Ishikawa (cell line): ENCODE results near the gene GMPR.

Experiments used
- CEBPB ChIP-seq: IDR thresholded peaks from 2 replicates; pipeline ENCODE4 v1.6.1; 2012
- CREB1 ChIP-seq: IDR thresholded peaks from 2 replicates; pipeline ENCODE4 v1.6.1; 2012; ENCODE audit warnings: low read depth
- EGR1 ChIP-seq: IDR thresholded peaks from 2 replicates; pipeline ENCODE4 v1.6.1; 2012
- EP300 ChIP-seq: IDR thresholded peaks from 2 replicates; pipeline ENCODE4 v1.6.1; 2012; ENCODE audit warnings: borderline replicate concordance
- FOXM1 ChIP-seq: IDR thresholded peaks from 2 replicates; pipeline ENCODE4 v1.6.1; 2012; ENCODE audit warnings: low read depth, borderline replicate concordance
- MAX ChIP-seq: IDR thresholded peaks from 2 replicates; pipeline ENCODE4 v1.6.1; 2012
- NFIC ChIP-seq: IDR thresholded peaks from 2 replicates; pipeline ENCODE4 v1.6.1; 2012
- RAD21 ChIP-seq: IDR thresholded peaks from 2 replicates; pipeline ENCODE4 v1.6.1; 2012; ENCODE audit warnings: low read depth
- REST ChIP-seq: IDR thresholded peaks from 2 replicates; pipeline ENCODE4 v1.6.1; 2012; ENCODE audit warnings: low read depth, mild to moderate bottlenecking
- TAF1 ChIP-seq: IDR thresholded peaks from 2 replicates; pipeline ENCODE4 v1.6.1; 2012; ENCODE audit warnings: low read depth, mild to moderate bottlenecking
- TCF12 ChIP-seq: IDR thresholded peaks from 2 replicates; pipeline ENCODE4 v1.6.1; 2012; ENCODE audit warnings: low read depth
- TEAD4 ChIP-seq: IDR thresholded peaks from 2 replicates; pipeline ENCODE4 v1.6.1; 2012
- USF1 ChIP-seq: IDR thresholded peaks from 2 replicates; pipeline ENCODE4 v1.6.1; 2012
- YY1 ChIP-seq: IDR thresholded peaks from 2 replicates; pipeline ENCODE4 v1.6.1; 2012; ENCODE audit warnings: low read depth
- ZBTB7A ChIP-seq: IDR thresholded peaks from 2 replicates; pipeline ENCODE4 v1.6.1; 2012; ENCODE audit warnings: low read depth

GMPR gene

GRCh38 chr6:16274885-16275589 lies 36.6 kb downstream of the GMPR start:
- TF ChIP-seq FOXM1: no peak
- TF ChIP-seq TEAD4: no peak

GRCh38 chr6:16277101-16277981 lies 39.0 kb downstream of the GMPR start:
- TF ChIP-seq TEAD4: peak; percentile 51
- TF ChIP-seq REST: no peak
- peak; percentile 68 for TF ChIP-seq RAD21
- TF ChIP-seq TAF1: no peak
- no peak for TF ChIP-seq FOXM1
- TF ChIP-seq ZBTB7A: no peak
- no peak for TF ChIP-seq EGR1

GRCh38 chr6:16278048-16278724 lies 39.8 kb downstream of the GMPR start:
- TF ChIP-seq EP300 (no peak), CREB1 (no peak), TAF1 (no peak)

GRCh38 chr6:16278750-16279149 lies 40.4 kb downstream of the GMPR start:
- TF ChIP-seq EP300: no peak
- no peak for TF ChIP-seq EGR1
- no peak for TF ChIP-seq REST
- no peak for TF ChIP-seq USF1
- TF ChIP-seq NFIC: no peak
- TF ChIP-seq FOXM1: no peak
- no peak for TF ChIP-seq RAD21
- no peak for TF ChIP-seq CEBPB
- no peak for TF ChIP-seq TCF12
- no peak for TF ChIP-seq TAF1
- TF ChIP-seq CREB1: no peak
- TF ChIP-seq MAX: no peak

- TF ChIP-seq MAX: no peak
- TF ChIP-seq YY1: no peak
- no peak for TF ChIP-seq CREB1
- TF ChIP-seq FOXM1: no peak
- no peak for TF ChIP-seq CEBPB
- TF ChIP-seq USF1: no peak
- no peak for TF ChIP-seq TAF1
- TF ChIP-seq TEAD4: no peak
- no peak for TF ChIP-seq ZBTB7A
- TF ChIP-seq REST: no peak
- no peak for TF ChIP-seq NFIC
- no peak for TF ChIP-seq TCF12
- no peak for TF ChIP-seq EGR1
- TF ChIP-seq EP300: no peak
- no peak for TF ChIP-seq RAD21
Observed at GRCh38 chr6:16279243-16279642, 40.9 kb downstream of the GMPR start.
